HEK293 (cell line): ENCODE measurements around the gene DSG2.

Experiments used
- CTCF ChIP-seq: fragments of 450-650 bp; formaldehyde crosslinking; IDR thresholded peaks from 2 replicates; pipeline ENCODE4 v1.5.1; 2016; ENCODE audit warnings: missing biosample characterization, missing genetic modification characterization
- PATZ1 ChIP-seq: fragments of 450-650 bp; formaldehyde crosslinking; IDR thresholded peaks from 2 replicates; pipeline ENCODE4 v1.5.1; 2016; ENCODE audit warnings: missing biosample characterization, missing genetic modification characterization
- SALL2 ChIP-seq: fragments of 450-650 bp; formaldehyde crosslinking; IDR thresholded peaks from 2 replicates; pipeline ENCODE4 v1.5.0; 2017; ENCODE audit warnings: missing biosample characterization, mild to moderate bottlenecking, missing genetic modification characterization, borderline replicate concordance
- ZBTB21 ChIP-seq: fragments of 450-650 bp; formaldehyde crosslinking; IDR thresholded peaks from 2 replicates; pipeline ENCODE4 v1.5.1; 2017; ENCODE audit warnings: missing biosample characterization, missing genetic modification characterization
- ZNF202 ChIP-seq: fragments of 450-650 bp; formaldehyde crosslinking; IDR thresholded peaks from 2 replicates; pipeline ENCODE4 v1.5.1; 2016; ENCODE audit warnings: missing biosample characterization, missing genetic modification characterization, borderline replicate concordance
- ZNF629 ChIP-seq: fragments of 450-650 bp; formaldehyde crosslinking; IDR thresholded peaks from 2 replicates; pipeline ENCODE4 v1.5.1; 2017; ENCODE audit warnings: missing biosample characterization, missing genetic modification characterization
- ZNF830 ChIP-seq: fragments of 450-650 bp; IDR thresholded peaks from 2 replicates; pipeline ENCODE4 v1.5.0; 2018; ENCODE audit warnings: missing biosample characterization, missing genetic modification characterization, low read depth, mild to moderate bottlenecking, moderate library complexity
- TF ChIP-seq, protein P1 (sequence below): IDR thresholded peaks from 2 replicates; pipeline ENCODE4 v1.6.1; 2011; ENCODE audit warnings: mild to moderate bottlenecking, low read depth, low read length, borderline replicate concordance
- TF ChIP-seq, protein P2 (sequence below): fragments of 450-650 bp; formaldehyde crosslinking; optimal IDR thresholded peaks from 2 replicates; pipeline ENCODE3; 2016; ENCODE audit warnings: missing biosample characterization, mild to moderate bottlenecking, missing genetic modification characterization
- TF ChIP-seq, protein P3 (sequence below): fragments of 450-650 bp; formaldehyde crosslinking; IDR thresholded peaks from 2 replicates; pipeline ENCODE4 v1.5.1; 2016; ENCODE audit warnings: missing biosample characterization, missing genetic modification characterization

DNA sequence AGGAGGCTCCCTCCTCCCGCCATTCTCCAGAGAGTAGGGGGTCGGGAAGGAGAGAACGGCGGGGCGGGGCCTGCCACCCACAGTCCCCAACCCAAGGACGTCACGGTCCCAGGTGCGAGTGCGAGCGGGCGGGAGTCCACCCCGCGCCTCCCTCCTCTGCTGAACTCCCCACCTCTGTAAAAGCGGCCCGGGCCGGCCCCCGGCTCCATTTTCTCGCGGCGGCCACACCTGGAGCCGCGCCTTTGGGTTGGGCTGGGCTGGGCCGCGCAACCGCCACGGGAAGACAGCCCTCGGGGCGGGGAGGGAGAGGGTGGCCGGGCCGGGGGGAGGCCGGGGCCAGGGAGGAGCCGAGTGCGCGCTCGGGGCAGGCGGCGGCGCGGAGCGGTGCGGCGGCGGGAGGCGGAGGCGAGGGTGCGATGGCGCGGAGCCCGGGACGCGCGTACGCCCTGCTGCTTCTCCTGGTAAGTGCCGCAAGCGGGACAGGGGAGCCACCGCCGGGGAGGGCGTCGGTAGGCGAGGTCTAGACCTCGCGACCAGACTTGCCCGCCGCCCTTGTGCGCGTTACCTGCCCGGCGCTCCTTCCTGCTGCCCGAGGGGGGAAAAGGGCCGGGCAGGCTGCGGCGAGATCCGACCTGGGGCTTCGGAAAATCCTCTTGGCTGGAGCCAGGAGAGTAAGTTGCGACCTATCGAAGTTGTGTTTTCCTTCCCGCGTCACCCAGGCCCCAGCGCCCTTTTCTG lies at the start of gene DSG2:
- TF ChIP-seq, protein P1, sequence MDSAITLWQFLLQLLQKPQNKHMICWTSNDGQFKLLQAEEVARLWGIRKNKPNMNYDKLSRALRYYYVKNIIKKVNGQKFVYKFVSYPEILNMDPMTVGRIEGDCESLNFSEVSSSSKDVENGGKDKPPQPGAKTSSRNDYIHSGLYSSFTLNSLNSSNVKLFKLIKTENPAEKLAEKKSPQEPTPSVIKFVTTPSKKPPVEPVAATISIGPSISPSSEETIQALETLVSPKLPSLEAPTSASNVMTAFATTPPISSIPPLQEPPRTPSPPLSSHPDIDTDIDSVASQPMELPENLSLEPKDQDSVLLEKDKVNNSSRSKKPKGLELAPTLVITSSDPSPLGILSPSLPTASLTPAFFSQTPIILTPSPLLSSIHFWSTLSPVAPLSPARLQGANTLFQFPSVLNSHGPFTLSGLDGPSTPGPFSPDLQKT = no peak
- TF ChIP-seq CTCF (tag by site-specific recombination) = no peak; the same call in 1 of the 2 replicates
- TF ChIP-seq, protein P2, sequence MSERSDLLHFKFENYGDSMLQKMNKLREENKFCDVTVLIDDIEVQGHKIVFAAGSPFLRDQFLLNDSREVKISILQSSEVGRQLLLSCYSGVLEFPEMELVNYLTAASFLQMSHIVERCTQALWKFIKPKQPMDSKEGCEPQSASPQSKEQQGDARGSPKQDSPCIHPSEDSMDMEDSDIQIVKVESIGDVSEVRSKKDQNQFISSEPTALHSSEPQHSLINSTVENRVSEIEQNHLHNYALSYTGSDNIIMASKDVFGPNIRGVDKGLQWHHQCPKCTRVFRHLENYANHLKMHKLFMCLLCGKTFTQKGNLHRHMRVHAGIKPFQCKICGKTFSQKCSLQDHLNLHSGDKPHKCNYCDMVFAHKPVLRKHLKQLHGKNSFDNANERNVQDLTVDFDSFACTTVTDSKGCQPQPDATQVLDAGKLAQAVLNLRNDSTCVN (tag by site-specific recombination) = peak; percentile 86
- no peak for TF ChIP-seq ZNF830 (tag by site-specific recombination)
- TF ChIP-seq, protein P3, sequence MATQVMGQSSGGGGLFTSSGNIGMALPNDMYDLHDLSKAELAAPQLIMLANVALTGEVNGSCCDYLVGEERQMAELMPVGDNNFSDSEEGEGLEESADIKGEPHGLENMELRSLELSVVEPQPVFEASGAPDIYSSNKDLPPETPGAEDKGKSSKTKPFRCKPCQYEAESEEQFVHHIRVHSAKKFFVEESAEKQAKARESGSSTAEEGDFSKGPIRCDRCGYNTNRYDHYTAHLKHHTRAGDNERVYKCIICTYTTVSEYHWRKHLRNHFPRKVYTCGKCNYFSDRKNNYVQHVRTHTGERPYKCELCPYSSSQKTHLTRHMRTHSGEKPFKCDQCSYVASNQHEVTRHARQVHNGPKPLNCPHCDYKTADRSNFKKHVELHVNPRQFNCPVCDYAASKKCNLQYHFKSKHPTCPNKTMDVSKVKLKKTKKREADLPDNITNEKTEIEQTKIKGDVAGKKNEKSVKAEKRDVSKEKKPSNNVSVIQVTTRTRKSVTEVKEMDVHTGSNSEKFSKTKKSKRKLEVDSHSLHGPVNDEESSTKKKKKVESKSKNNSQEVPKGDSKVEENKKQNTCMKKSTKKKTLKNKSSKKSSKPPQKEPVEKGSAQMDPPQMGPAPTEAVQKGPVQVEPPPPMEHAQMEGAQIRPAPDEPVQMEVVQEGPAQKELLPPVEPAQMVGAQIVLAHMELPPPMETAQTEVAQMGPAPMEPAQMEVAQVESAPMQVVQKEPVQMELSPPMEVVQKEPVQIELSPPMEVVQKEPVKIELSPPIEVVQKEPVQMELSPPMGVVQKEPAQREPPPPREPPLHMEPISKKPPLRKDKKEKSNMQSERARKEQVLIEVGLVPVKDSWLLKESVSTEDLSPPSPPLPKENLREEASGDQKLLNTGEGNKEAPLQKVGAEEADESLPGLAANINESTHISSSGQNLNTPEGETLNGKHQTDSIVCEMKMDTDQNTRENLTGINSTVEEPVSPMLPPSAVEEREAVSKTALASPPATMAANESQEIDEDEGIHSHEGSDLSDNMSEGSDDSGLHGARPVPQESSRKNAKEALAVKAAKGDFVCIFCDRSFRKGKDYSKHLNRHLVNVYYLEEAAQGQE = no peak
- TF ChIP-seq ZBTB21 = no peak
- TF ChIP-seq PATZ1 = no peak; the same call in 1 of the 2 replicates
- no peak for TF ChIP-seq ZNF629 (tag by site-specific recombination)
- no peak for TF ChIP-seq SALL2 (tag by site-specific recombination)
- TF ChIP-seq ZNF202 = no peak
